Mammary epithelial cell (primary cell): ENCODE results near the gene NUP98.

Experiments
- EZH2 ChIP-seq: IDR thresholded peaks from 2 replicates; pipeline ENCODE4 v1.6.1; 2012; ENCODE audit warnings: low read length, inconsistent platforms, borderline replicate concordance
- TF ChIP-seq, protein P1 (sequence below), 2 donors: IDR thresholded peaks in 1 of 2; conservative IDR thresholded peaks in 1 of 2; 2 replicates each; pipeline ENCODE4 v1.5.1; 2011 to 2012; ENCODE audit warnings: inconsistent platforms in 2 of 2, low read length in 2 of 2, mild to moderate bottlenecking in 2 of 2, control low read depth in 1 of 2, low read depth in 1 of 2; ENCODE audit not compliant: insufficient read depth in 1 of 2; ENCODE audit errors: extremely low read depth in 1 of 2

DNA sequence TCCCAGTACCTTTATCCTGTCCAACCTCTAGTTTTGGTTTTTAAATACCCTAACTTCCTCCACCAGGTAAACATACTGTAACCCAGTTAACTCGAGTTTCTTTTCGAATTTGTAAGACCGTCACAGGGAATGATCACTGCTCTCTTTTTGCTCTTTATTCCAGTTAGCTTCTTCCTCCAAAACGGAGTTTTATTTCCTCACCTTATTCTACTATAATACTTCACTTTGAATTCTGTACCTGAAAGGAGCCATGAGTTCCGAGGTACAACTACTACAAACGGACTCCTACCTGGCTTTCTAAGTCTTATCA, 1.4 kb downstream of the NUP98 start:
- TF ChIP-seq, protein P1, sequence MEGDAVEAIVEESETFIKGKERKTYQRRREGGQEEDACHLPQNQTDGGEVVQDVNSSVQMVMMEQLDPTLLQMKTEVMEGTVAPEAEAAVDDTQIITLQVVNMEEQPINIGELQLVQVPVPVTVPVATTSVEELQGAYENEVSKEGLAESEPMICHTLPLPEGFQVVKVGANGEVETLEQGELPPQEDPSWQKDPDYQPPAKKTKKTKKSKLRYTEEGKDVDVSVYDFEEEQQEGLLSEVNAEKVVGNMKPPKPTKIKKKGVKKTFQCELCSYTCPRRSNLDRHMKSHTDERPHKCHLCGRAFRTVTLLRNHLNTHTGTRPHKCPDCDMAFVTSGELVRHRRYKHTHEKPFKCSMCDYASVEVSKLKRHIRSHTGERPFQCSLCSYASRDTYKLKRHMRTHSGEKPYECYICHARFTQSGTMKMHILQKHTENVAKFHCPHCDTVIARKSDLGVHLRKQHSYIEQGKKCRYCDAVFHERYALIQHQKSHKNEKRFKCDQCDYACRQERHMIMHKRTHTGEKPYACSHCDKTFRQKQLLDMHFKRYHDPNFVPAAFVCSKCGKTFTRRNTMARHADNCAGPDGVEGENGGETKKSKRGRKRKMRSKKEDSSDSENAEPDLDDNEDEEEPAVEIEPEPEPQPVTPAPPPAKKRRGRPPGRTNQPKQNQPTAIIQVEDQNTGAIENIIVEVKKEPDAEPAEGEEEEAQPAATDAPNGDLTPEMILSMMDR (conservative IDR thresholded peaks at IDR 0.05 in 1 of 2, IDR thresholded peaks at IDR 0.05 in 1 of 2; ENCODE audit: extremely low read depth in 1 of 2, insufficient read depth in 1 of 2, low read depth in 1 of 2, low read length in 2 of 2) = no peak
- TF ChIP-seq EZH2 = no peak
